ENCODE measurements around the gene CDKN2D.
"Not testable (repeated sequence)": the region's sequence is repeated elsewhere in the genome, so short reads cannot be mapped to it uniquely, and the experiment has no call there.

Gene CDKN2D

DNA sequence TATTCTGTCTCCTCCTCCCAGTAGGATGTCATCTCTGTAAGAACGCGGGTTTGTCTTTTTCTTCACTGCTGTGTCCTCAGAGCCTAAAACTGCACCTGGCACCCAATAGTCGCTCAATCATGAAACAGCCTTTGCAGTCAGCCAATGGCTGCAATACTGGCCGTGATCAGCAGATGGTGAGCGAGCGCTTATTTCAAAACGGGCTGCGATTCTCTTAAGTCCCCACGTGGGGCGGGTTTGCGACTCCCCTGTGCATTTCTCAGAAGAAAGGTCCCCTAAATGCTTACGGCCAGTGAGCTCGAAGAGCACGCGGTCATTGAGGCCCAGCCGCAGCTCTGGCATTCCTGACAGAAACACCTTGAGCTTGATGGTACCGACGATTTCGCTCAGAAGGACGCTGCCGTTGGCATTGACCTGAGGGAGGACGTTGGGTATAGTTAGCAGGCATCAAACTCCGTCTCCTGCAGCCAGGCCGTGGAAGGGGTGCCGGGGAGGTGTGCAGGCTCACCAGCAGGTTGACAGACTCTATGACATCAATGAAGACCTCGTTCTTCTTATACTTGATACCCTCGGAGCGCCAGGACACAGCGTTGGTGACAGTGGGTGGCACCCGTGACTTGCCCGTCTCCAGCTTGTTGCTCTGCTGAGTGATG lies 12.3 kb upstream of the CDKN2D start:
- peak; percentile 80 to 86 (median 81) for DNase-seq (ENCODE audit: low read depth in 3 of 3)

- no peak for DNase-seq (ENCODE audit: low read depth in 3 of 3)
These were observed 9.2 kb upstream of the CDKN2D start for GRCh38 chr19:10577951-10578350.

DNA sequence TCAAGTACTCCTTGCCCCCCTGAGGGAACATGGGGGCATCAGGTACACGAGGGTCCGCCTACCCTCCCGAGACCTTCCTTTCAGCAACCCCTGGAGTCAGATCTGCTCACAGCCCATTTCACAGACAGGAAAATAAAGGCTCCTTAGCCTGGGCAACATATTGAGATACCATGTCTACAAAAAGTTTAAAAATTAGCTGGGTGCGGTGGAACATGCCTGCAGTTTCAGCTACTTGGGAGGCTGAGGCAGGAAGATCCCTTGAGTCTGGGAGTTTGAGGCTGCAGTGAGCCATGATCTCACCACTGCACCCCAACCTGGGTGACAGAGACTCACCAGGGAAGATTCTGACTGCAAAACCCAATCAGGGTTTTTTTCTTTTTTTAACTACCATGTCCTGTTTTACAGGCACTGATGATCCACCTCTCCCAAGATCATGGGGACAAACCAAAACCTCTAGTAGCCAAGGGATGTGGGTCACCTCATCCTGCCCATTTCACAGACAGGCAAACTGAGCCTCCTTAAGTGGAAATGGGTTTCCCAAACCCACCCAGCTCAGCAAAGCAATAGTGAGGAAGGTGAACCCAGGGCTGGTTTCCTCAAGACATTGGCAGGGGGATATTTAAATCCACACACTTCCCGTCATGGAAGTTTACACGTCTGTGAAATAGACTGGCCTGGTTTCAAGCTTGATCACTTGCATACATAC lies 6.4 kb upstream of the CDKN2D start:
- DNase-seq (ENCODE audit: low read depth in 3 of 3) = no peak

DNA sequence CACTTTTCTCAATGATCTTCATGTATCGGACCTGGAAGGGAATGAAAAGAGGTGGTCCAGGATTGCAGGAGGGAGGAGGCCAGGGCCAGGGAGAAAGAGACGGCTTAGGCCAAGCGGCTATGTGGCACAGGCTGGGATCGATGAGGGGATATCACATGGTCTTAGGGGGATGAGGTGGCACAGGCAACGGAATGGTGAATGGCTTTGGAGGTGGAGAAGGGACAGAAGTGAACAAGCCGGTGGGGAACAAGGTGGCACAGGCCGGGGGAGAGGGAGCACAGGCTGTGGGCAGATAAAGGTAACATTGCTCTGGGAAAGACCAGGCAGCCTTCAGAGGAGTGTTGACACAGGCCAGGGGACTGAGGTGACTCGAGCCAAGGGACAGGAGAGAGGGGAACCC lies 5.7 kb upstream of the CDKN2D start:
- DNase-seq (ENCODE audit: low read depth in 3 of 3) = no peak

DNA sequence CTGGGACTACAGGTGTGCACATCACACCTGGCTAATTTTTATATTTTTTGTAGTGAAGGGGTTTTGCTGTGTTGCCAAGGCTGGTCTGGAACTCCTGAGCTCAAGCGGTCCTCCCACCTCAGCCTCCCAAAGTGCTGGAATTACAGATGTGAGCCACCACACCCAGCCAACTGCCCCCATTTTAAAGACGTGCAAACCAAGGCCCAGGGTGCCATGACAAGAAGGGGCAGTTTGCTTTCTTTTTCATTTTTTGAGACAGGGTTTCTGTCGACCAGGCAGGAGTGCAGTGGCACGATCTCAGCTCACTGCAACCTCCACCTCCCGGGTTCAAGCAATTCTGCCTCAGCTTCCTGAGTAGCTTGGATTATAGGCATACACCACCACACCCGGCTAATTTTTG lies 5.0 kb upstream of the CDKN2D start:
- DNase-seq (ENCODE audit: low read depth in 3 of 3) = not testable (repeated sequence)

- DNase-seq (ENCODE audit: low read depth in 3 of 3) = peak in 2 of 3 donors; percentile 60 to 61
These were observed 535 bp downstream of the CDKN2D start for GRCh38 chr19:10568062-10568825.

GRCh38 chr19:10567656-10568055 lies 1.1 kb downstream of the CDKN2D start:
- no peak for DNase-seq (ENCODE audit: low read depth in 3 of 3)

GRCh38 chr19:10566658-10567410 lies 1.9 kb downstream of the CDKN2D start:
- DNase-seq (ENCODE audit: low read depth in 3 of 3) = no peak

DNA sequence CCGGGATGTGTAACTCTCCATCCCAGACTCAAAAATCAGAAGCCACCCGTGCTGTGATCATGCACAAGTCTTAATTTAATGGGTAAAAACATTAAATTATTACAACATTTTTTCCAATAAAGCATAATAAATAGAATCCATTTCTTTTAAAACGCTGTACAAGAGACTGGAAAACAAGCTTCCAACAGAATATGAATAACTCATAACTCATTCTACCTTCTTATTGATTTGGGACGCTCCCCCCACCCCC lies 2.4 kb downstream of the CDKN2D start:
- DNase-seq (ENCODE audit: low read depth in 3 of 3) = no peak

DNA sequence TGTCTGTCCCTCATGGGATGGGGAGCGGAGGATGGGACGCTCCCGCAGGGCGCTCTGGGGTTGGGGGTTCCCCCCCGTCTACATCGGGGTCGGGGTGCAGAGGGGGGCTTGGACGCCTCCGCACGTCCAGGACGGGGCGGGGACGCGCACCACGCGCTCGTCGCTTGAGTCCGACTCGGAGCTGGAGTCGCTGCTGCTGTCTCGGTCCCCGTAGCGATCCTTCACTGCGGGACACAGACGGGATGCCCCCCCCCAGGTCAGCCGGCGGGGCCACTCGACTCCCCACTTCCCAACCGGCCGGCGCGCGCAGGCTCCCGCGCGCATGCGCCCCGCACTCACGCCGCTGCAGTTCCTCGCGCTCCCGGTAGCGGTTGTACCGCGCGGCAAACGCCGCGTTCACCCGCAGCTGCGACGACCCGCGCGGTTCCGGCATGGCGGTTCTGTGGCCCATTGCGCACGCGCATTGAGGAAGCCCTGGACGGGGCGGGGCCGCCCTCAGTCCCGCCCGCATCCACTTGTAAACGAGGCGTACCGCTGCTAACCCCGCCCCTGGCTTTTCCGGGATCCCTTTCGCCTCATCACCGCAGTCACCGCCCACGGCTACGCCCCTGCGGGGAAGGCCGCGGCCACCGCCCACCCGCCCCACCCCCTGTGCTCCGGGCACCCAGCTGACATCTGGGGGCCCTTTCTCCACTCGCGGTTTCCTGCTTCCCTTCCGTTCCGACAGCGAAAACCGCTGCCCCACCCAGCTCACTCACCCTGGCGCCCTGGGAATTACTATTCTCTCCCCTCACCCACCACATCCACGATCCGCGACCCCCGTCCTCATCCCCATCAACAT lies 3.0 kb downstream of the CDKN2D start, which contains the start of gene KRI1:
Gene KRI1, minus strand, starts transcription at position 444 of the 841 bp plus-strand sequence. Its CDS starts 11 bp downstream, at position 433.
- DNase-seq (ENCODE audit: low read depth in 3 of 3) = peak; percentile 97 to 99 (median 98)

DNA sequence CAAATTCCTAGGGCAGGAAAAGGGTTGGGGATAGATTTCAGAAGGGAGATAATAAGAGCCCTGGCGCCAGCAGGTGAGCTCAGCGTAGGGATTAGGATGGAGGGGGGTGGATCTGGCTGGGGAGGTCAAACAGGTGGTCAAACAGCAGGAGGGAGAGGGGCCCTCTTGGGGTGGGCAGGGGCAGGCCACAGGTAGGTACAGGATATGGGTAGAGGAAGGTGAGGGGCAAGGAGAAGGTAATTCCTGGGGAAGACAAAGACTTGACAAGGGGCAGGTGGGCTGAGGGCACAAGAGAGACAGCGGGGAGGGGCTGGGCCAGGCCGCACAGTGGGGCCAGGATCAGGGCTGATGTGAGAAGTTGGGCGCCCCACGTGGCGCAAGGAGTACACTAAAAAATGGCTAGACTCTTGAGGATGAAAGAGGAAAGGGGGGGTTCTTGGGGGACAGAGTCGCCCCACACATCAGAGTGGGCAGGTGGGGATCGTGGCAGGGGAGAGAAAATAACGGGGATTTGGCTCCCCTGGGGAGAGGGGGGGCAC lies 3.7 kb downstream of the CDKN2D start:
- no peak for DNase-seq (ENCODE audit: low read depth in 3 of 3)

DNA sequence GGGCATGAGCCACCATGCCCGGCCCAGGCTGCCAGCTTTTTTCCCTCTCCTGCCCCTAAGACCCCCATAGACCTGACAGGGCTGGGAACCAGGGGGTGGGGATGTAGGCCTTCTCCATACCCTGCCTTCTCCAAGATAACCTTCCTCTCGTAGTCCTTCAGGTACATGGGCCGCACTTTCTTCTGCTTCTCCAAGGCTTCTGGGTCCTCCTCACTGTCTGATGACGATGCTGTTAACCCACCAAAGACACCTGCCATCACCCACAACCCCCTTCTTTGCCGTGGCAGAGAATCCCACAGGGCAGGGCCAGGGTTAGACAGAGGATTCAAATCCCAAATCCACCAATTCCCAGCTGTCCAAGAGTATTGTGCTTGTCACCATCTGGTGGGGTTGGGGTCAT lies 6.2 kb downstream of the CDKN2D start:
- DNase-seq (ENCODE audit: low read depth in 3 of 3) = no peak

DNA sequence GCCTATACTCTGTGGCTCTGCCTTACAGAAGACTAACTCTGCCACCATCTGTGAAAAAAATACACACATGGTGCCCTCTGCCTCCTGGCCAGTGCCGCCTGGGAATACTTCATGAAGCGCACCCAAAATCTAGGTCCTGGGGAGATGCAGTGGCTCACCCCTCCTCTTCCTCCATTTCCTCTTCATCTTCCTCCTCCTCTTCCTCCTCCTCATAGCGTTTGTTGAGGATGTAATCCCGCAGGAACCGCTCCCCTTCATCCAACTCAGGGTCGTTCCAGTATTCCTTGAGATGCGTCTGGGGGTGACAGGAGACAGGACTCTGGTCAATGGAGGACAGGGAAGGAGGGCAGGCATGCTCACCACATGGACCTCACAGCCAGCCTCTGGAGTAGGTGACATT lies 8.6 kb downstream of the CDKN2D start:
- no peak for DNase-seq (ENCODE audit: low read depth in 3 of 3)

- no peak for DNase-seq (ENCODE audit: low read depth in 3 of 3)
These were observed 11.1 kb downstream of the CDKN2D start for GRCh38 chr19:10557603-10558197.

GRCh38 chr19:10555610-10555973 lies 13.2 kb downstream of the CDKN2D start:
- no peak for DNase-seq (ENCODE audit: low read depth in 3 of 3)

DNA sequence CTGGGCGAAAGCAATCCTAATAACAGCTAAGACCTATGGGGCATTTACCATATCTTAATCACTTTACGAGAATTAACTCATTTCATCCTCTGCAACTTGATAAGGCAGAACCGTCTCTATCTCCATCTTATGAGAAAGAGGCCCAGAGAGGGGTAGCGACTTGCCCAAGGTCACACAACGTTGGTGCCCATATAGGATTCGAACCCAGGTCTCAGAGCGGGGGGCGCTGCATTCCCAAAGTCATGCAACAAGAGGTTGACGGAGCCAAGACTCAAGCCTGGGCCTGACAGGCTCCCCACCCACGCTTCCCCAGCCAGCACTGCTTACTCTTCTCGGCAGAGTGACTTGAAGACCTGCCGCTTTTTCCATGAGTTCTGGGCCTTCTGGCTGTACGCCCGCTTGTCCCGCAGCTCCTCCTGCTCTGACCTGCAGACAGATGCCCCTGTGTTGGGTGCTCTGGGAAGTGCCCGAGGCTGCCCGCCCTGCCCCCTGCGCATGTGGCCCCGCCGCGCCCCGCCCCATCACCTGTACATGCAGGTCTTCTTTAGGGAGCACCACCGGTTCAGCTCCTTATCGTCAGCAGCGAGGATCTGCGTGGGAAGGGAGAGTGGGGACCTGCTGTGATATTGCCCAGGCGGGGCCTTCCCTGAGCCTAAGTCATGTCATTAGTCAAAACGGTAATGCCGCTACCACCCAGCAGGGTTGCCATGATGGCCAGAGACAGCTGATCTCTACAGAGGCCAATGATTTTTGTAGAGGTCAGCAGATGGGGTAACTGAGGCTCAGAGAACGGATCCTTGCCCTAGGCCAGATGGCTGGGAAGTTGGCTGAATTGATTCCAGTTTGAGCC lies 13.8 kb downstream of the CDKN2D start:
- DNase-seq (ENCODE audit: low read depth in 3 of 3) = no peak

DNA sequence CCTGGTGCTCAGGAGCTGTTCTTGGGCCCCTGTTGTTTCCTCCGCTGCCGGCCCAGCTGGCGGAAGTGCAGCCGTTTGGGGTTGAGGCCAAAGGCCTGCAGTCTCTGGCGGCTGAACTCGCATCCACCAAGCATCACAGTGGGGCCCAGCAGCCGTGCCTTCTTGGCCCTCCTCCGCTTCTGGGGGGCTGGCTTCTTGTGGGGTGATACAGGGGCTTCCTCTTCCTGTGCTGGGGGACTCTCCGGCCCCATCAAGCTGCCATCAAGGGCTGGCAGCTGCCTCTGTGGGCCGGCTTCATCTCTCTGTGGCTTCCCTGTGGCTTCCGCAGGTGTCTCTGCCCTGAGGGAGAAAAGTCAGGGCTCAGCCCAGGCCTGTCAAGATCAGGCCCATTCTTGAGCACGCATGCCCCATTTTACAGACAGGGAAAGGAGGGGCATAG lies 14.8 kb downstream of the CDKN2D start:
- DNase-seq (ENCODE audit: low read depth in 3 of 3) = no peak

DNA sequence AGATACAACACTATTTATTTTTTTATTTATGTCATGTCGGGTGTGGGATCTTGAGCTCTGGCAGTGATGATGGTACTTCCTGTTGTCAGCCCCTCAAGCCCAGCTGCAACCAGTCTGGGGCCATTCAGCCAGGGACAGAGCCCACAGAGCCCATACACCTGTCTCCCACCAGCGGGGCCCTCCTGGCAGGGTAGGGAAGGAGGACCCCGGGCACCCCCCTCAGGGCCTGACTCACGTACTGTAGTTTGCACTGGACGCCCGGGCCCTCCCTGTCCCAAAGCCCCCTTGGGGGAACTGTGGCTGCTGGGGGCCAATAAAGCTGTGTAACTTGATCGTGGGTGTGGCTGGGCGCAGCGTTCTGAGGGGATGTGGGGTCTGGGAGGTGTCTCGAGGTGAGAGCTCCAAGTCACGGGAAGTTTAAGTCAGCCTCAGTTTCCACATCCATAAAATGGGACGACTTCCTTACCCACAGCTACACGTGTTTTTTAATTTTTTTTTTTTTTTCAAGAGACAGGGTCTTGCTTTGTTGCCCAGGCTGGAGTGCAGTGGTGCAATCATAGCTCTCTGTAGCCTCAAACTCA lies 15.6 kb downstream of the CDKN2D start:
- no peak for DNase-seq (ENCODE audit: low read depth in 3 of 3)

DNA sequence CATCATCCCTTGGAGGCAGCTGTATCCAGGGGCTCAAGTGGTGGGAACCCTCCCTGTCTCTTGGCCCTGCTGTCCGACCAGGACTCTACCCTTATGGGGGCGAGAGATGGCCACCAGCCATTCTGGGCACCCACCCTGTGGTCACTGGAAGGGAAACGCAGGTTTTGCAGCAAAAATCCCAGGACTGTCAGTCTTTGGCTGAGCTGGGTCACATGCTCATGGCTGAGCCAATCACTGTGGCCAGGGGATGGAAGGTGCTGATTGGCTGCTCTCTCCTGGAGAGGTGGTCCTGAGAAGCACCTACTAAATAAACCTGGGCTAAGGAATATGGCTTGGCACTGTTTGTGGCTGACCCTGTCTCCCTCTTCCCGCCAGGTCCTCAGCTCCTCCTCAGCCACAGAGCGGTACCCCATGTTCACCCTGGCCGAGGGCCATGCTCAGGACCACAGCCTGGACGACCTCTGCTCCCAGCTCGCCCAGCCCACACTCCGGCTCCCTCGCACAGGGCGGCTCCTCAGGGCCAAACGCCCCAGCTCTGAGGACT lies 16.2 kb downstream of the CDKN2D start:
- no peak for DNase-seq (ENCODE audit: low read depth in 3 of 3)
